GM12874 (cell line): Measurements from ENCODE around the gene CRACR2B.
A peak's percentile ranks its signal among the peaks of the same experiment; 100 is the strongest.

Experiments
- TF ChIP-seq, protein P1 (sequence below): IDR thresholded peaks from 2 replicates; pipeline ENCODE4 v1.5.1; 2011; ENCODE audit warnings: low read depth, mild to moderate bottlenecking, control low read depth, low read length, moderate library complexity; ENCODE audit not compliant: insufficient read depth

Gene CRACR2B

GRCh38 chr11:827897-828192 lies at the start of gene CRACR2B:
TSS of gene CRACR2B (plus strand) at chr11:827919. CDS start at chr11:828608, 689 bp downstream.
- TF ChIP-seq, protein P1, sequence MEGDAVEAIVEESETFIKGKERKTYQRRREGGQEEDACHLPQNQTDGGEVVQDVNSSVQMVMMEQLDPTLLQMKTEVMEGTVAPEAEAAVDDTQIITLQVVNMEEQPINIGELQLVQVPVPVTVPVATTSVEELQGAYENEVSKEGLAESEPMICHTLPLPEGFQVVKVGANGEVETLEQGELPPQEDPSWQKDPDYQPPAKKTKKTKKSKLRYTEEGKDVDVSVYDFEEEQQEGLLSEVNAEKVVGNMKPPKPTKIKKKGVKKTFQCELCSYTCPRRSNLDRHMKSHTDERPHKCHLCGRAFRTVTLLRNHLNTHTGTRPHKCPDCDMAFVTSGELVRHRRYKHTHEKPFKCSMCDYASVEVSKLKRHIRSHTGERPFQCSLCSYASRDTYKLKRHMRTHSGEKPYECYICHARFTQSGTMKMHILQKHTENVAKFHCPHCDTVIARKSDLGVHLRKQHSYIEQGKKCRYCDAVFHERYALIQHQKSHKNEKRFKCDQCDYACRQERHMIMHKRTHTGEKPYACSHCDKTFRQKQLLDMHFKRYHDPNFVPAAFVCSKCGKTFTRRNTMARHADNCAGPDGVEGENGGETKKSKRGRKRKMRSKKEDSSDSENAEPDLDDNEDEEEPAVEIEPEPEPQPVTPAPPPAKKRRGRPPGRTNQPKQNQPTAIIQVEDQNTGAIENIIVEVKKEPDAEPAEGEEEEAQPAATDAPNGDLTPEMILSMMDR: no peak

- TF ChIP-seq, protein P1: no peak
Measured at GRCh38 chr11:778976-779954, 48.5 kb upstream of the CRACR2B start.

DNA sequence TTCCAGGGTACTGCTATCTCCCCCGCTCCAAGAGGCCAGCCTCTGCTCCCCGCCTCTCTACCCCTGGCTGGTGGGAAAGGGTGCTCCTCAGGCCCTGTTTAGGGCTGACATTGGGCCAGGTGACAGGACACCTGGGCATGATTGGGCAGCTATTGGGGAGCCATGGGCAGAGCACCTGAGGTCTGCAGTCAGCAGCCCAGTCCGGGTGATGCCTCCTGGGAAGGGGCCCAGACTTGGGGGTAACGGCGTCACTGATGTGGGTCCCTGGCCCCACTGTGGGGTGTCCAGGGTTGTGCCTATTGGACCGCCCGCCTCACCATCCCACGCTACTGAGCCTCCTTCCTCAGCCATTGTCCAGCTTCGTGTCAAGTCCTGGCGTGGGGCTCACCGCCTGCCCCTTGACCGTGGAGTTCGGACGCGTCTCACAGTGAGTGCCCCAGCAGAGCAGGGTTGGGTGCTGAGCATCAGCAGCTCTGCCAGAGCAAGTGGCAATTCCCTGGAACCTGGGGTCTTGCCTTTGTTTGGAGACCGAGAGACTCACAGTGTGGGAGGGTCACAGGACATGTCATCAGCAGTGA lies 47.7 kb upstream of the CRACR2B start:
- TF ChIP-seq, protein P1: no peak

DNA sequence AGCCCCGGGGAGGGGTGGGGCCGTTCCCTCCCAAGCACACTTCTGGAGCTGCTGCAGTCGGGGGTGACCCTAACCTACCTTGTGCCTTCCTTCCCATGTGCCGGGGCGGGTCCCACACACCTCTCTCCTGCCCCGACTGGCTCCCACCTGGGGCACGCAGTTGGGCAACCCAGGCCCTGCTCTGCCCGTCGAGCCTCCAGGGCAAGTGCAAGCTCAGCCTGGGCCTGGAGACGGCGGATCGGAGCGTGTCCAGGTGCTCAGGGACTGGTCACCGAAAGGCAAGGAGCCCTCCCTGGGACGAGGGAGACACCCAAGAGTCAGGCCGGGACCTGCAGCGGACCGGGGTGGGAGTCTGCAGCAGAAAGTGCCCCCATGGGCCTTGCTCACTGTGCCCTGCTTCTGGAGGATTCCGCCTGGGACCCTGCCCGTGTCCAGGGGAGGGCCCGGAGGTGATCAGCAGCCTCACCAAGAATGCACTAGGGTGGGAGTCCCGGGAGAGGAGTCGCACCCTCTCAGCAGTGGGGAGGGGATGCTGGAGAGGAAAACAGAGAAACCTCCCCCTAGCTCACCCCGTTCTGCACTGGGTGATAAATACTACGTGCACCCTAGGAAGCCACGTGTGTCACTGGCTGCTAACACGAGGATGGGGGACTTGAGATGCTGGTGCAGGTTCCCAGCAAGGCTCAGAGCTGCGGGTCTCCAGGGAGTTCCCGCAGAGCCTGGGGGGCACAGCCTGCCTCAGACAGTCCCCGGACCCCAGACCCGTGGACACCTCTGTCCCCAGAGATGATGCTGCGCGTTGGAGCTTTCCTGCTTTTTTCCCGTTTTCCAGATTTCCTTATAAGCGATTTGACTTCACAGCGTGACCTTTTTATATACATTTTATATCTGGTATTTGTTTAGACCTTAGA lies 45.2 kb upstream of the CRACR2B start:
- TF ChIP-seq, protein P1: no peak

DNA sequence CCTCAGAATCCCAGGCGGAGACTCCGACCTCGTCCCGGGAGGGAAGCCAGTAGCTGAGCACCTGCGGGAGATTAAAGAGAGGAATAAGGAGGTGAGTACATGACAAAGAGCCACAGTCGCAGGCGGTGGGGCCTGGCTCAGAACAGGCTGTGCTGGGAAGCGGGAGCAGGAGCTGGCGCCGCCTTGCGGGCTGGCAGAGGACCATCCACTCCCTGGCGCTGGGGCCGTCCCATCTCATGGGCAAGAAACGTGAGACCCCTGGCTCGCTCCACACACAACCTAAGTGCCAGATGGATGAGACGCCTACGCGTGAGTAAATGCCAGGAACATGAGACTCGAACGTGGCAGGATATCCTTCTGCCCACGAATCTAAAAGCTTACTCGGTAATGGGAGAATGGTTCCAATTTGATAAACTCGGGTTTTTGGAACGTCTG lies 44.1 kb upstream of the CRACR2B start:
- TF ChIP-seq, protein P1: peak; percentile 66

DNA sequence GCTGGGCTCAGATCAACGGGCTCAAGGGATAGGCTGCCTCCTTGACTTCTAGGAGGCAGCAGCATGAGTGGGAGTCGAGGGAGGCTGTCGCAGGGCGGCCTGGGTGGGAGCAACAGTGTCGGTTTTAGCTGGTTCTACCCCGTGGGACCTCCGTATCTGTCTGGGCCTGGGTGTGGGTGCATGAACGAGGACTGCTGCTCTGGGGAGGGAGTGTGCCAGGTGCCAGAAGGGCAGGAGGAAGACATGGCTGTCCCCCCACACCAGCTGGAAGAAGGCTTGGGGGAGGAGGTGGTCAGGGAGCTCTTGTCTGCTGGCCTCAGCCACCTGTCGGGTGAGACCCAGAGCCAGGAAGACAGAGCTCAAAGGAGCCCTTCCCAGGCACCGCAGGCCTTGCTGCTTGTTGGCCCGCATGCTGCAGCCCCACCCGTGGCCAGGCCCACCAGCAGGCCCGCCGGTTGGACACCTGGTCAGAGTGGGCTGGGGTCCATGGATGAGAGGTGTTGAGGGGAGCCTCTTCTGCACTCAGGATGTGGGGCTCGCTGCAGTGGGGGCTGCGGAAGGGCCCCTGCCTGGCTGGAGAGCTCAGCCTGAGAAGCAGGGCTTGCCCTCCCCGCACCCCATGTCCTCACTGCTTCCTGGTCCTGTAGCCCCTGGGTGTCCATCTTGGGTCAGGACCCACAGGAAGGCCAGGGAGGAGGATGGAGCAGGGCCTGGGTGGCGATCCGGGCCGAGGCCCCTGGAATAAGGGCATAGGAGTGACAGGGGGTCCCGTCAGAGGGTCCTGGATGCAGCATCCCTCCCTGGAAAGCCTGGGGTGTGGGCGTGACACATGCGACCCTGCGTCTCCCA lies 41.3 kb upstream of the CRACR2B start:
- TF ChIP-seq, protein P1: no peak
